ENCODE data around the gene SFTA2. TPM values are rescaled to one million over a fixed set of nuclear protein-coding genes. Genes with fewer than 3 reads are reported as not detected.
"Not testable (repeated sequence)": the region's sequence is repeated elsewhere in the genome, so short reads cannot be mapped to it uniquely, and the experiment has no call there.

The SFTA2 gene
- total RNA-seq, 1 donor from 2014 or later: not detected

DNA sequence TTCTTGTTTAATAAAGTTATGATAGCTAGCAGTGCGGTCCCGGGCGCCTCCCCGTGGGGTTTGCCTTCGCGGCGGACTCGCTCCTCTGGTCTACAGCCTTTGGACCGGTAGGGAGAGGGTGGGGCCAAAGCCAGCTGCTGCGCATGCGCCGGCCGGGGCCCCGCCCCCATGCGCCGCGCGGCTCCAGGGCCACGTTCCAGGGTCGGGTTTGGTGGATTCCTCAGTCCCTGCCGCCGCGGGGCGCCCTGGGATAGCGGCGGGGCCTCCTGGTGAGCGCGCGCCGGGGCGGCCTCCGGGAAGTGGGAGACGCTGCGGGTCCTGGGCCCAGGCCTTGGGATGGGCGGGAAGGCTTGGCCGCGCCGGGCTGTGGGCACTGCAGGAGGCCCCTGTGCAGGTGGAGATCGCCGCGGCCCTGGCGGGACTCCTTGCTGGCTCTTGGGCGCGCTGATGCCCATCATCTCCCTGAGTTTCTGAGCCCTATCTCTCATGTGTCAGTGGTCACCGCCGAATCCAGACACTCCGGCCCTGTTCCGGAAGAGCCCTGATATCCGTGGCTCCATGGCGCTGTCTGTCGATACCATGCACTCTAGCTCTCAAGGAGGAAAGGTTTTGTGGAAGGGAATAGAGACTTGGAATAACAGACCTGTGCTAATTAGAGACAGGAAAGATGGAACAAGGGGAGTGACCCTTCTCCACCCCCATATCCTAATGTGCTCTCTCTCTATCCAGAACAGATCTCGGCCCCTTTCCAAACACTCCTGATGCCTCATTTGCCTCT is 17.7 kb downstream of the SFTA2 start, which contains the start of gene VARS2:
Gene VARS2 (plus strand): TSS at position 163 of the 778 bp plus-strand sequence. CDS start 599 bp downstream, at position 762.
- intact Hi-C loops (cut with micrococcal nuclease): loop anchor here (1.0 to 2.0 kb wide), 3 partner anchors 29 to 245 kb away; partner anchors contain the start of genes DDR1 and TCF19

DNA sequence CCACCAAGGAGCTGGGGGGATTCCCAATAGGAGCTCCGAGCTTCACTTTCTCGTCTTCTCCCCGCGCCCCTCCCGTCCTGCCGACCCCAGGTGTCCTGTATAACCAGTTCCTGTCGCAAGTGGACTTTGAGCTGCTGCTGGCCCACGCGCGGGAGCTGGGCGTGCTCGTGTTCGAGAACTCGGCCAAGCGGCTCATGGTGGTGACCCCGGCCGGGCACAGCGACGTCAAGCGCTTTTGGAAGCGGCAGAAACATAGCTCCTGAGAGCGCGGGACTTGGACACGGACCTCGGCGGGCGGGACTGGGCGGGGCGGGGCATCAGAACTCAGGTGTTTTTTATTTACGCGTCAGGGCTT is 18.3 kb downstream of the SFTA2 start:
- intact Hi-C loops (cut with micrococcal nuclease): loop anchor here (1.0 to 2.0 kb wide), 3 partner anchors 29 to 245 kb away; partner anchors contain the start of genes DDR1 and TCF19

DNA sequence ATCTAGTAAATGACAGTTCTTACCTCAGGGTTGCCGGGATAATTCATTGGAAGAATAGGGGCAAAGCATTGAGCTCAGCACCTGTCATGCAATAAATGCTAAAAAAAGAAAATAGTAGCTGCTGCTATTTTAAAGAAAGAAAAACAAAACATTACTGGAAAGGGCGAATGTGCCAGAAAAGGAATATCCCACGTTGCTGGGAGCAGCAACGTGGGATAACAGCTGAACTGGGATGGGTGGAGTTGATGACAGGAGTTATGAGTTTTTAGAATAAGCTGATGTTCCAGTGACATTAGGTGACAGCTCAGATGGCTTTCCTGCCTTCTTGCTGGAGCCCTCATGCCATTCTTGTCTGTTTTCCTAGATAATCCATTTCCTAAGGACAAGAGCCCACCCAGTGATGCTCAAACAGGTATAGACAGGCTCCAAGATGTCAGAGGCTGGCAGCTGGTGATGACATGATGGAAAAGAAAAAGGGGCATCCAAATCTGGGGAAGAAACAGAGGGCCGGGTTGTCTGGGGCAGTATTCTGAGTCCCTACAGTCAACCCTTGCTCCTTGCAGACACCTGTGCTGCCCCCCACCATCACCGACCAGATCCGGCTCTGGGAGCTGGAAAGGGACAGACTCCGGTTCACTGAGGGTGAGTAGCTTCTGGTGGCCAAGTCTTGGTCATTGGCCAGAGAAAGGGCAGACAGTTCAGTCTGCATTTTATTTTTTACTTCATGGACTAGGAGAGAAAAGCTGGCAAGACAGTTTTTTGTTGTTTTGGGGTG is 19.0 kb downstream of the SFTA2 start:
- intact Hi-C loops (cut with micrococcal nuclease): no loop called here

DNA sequence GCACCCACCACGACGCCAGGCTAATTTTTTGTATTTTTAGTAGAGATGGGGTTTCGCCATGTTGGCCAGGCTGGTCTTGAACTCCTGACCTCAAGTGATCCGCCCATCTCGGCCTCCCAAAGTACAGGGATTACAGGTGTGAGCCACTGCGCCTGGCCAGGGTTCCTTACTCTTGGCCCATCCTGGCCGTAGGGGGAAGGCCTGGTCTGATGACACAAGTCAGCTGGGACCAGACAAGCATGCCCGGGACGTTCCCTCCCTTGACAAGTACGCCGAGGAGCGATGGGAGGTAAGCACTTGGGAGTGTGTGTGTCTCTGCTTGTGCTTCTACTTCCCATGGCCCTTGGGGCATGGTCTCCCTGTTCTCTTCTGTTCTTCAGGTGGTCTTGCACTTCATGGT is 21.5 kb downstream of the SFTA2 start:
- intact Hi-C loops (cut with micrococcal nuclease): not testable (repeated sequence)

DNA sequence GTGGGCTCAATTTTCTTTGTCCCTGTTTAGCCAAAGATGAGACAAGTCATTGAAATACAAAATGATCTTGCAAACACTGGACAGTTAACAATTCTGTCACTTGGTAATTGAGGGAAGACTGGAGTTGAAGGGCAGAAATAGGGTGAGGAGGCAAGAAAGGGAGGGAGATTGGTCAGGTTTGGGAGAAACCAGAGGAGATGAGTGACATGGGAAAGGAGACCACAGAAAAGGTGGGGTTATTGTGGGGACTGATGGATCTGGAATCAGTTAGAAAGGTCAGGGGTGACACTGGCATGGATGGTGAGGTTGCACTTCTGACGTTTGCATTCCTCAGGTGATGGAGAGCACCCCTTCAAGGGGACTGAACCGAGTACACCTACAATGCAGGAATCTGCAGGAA is 23.3 kb downstream of the SFTA2 start:
- intact Hi-C loops (cut with micrococcal nuclease): loop anchor here (1.0 to 10.0 kb wide), 13 partner anchors 164 to 696 kb away; partner anchors contain the start of genes ABCF1, C6orf136, DHX16 and GNL1

DNA sequence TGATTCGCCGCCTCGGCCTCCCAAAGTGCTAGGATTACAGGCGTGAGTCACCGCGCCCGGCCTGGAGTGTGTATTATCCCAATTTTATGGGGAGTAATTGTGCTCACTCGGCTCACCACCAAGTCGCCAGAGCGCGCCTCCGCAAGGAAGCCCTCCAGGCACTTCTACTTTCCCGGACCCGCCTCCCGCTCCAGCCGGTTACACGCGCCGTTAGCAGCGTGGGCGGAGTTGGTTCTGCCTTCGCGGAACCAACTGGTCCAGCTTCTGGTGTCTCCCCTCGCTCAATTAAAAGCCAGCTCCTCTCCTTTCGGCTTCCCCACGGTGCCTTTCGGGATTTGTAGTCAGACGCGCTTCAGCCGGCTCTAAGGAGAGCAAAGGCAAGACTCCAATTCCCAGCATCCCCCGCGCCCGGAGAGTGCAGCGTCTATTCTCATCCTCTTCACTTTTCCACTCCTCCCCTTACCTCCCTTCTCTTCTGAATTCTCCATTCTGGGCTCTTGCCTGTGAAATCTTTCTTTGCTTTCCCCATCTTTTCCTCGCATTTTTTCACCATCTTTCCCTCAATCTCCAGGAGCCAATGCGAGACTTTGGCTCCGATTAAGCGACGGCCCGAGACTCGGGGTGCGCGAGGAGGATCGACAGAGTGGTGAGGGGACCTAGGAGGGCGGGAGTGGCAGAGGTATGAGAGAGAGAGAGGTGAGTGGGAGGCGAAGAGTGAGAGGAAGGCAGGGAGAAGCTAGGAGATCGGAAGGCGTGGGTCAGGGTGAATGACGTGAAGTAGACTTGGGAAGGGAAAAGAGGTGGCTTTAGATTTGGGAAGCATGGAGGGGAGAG is 24.0 kb downstream of the SFTA2 start, which contains the start of gene GTF2H4:
Gene GTF2H4 (plus strand): TSS at position 450 of the 834 bp plus-strand sequence.
- intact Hi-C loops (cut with micrococcal nuclease): loop anchor here (1.0 to 10.0 kb wide), 13 partner anchors 164 to 695 kb away; partner anchors contain the start of genes ABCF1, C6orf136, DHX16 and GNL1

DNA sequence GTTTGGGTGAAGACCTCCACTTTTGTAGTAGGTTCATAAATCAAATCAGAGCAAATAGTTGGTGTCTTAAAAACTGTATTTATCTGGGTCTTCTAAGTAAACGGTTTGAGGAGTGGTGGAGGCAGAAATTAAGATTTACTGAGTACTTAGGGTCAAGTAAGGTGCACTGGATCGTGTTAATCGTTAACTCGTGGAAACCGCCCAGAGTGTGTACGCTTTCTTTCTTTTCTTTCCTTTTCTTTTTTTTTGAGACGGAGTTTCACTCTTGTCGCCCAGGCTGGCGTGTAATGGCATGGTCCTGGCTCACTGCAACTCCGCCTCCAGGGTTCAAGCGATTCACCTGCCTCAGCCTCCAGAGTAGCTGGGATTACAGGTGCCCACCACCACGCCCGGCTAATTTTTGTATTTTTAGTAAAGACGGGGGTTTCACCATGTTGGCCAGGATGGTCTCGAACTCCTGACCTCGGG is 24.6 kb downstream of the SFTA2 start:
- intact Hi-C loops (cut with micrococcal nuclease): loop anchor here (5.0 to 10.0 kb wide), 2 partner anchors 335 to 423 kb away; partner anchors contain the start of genes ABCF1 and HLA-E

DNA sequence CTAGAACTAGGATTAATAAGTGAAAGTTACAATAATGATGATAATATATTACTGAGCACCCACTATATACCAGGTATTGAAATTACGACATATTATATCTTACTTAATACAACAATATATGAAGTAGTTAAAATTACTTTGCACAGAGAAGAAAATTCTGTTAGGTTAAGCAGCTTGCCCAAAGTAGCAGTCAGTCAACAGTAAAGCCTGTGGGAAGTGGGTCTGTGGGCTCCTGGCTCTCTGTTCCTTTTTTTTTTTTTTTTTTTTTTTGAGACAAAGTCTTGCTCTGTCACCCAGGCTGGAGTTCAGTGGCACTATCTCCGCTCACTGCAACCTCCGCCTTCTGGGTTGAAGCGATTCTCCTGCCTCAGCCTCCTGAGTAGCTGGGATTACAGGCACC is 28.7 kb downstream of the SFTA2 start:
- intact Hi-C loops (cut with micrococcal nuclease): loop anchor here (10.0 kb wide), 1 partner anchor 418 kb away; the partner anchor contains the start of gene HLA-E

DNA sequence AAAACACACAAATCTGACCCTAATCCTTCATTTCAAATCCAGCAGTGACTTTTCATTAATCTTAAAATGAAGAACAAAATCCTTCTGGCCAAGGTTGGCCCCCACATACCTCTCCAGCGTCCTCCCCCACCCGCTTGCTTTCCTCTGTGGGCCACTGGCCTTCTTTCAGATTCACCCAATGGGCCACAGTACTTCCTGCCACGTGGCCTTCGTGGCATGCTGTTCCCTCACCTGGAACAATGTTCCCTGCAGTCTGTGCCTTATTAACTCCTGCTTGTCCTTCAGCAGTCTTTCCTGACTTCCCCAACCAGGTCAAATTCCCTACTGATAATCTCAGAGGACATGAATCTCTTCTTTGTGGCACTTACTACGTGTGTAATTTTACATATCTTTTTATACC is 29.3 kb downstream of the SFTA2 start:
- intact Hi-C loops (cut with micrococcal nuclease): loop anchor here (10.0 kb wide), 1 partner anchor 418 kb away; the partner anchor contains the start of gene HLA-E

DNA sequence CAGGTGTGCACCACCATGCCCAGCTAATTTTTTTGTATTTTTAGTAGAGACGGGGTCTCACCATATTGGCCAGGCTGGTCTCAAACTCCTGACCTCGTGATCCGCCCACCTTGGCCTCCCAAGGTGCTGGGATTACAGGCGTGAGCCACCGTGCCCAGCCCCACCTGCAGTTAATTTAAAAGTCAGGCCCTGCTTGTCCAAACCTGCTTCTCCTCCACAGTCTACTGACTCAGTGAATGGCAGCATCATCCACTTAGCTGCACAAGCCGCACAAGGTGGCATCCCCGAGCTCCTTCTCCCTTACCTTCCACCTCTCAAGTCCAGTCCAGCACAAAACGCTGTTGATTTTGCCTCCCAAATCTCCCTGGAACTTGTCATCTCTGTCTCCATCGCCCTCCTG is 29.8 kb downstream of the SFTA2 start:
- intact Hi-C loops (cut with micrococcal nuclease): loop anchor here (10.0 kb wide), 1 partner anchor 417 kb away; the partner anchor contains the start of gene HLA-E

DNA sequence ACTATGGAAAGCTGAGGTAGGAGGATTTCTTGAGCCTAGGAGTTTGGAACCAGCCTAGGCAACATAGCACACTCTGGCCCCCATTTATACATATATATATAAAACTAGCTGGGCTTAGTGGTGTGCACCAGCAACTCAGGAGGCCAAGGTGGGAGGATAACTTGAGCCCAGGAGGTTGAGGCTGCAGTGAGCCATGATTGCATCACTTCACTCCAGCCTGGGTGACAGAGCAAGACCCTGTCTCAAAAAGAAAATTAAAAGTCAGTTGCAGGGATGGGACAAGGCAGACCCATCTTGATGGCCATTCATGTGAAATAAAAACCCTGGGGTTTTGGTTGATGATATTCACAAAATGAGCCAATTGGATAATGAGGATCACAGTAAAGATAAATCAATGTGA is 30.5 kb downstream of the SFTA2 start:
- intact Hi-C loops (cut with micrococcal nuclease): loop anchor here (10.0 kb wide), 1 partner anchor 417 kb away; the partner anchor contains the start of gene HLA-E

DNA sequence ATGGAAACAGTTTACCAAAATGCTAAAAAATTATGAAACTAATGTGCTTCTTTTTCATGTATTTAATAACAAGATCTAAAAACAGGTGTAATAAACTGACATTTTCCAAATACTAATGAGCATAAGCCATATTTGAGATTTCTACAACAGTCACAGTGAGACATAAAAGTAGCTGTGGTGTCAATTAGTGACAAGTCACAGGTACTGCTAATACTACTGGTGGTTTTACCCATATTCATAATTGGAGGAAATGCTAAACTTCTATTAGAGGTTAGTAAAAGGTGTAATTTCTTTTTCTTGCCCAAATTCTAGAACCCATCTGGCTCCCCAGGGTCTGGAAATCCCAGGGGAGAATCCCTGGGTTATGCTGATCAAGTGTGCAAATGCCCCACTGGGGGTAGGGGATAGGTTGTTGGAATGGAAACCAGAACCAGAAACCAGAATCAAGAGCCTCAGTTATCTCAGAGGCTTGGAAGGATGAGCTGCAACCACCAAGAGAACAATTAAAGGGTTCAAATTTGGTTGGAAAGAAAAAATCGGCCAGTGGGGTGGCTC is 31.0 kb downstream of the SFTA2 start:
- intact Hi-C loops (cut with micrococcal nuclease): loop anchor here (10.0 kb wide), 1 partner anchor 416 kb away; the partner anchor contains the start of gene HLA-E

DNA sequence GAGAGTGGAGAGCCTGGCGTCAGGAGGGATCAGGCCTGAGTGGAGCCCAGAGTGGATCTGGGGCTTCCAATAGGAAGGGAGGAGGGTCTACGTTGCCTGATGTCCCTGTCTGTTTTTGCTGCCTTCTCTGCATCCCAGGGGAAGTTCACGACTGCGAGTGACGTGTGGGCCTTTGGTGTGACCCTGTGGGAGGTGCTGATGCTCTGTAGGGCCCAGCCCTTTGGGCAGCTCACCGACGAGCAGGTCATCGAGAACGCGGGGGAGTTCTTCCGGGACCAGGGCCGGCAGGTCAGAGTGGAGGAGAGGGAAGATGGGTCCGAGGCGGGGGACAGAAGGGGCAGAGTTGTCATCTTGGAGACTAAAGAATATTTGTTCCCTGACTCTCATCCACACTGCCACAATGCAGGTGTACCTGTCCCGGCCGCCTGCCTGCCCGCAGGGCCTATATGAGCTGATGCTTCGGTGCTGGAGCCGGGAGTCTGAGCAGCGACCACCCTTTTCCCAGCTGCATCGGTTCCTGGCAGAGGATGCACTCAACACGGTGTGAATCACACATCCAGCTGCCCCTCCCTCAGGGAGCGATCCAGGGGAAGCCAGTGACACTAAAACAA is 33.1 kb downstream of the SFTA2 start:
- intact Hi-C loops (cut with micrococcal nuclease): no loop called here

DNA sequence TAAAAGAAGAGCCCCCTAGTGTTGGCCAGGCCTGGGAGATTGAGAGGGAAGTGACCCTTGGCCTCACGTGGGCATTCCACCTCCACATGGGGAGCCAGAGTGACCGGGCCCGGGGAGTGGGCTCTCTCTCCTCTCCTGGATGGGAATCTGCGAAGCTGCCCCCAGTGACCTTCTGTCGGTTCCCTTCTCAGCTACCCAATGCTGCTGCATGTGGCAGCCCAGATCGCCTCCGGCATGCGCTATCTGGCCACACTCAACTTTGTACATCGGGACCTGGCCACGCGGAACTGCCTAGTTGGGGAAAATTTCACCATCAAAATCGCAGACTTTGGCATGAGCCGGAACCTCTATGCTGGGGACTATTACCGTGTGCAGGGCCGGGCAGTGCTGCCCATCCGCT is 34.1 kb downstream of the SFTA2 start:
- intact Hi-C loops (cut with micrococcal nuclease): no loop called here

DNA sequence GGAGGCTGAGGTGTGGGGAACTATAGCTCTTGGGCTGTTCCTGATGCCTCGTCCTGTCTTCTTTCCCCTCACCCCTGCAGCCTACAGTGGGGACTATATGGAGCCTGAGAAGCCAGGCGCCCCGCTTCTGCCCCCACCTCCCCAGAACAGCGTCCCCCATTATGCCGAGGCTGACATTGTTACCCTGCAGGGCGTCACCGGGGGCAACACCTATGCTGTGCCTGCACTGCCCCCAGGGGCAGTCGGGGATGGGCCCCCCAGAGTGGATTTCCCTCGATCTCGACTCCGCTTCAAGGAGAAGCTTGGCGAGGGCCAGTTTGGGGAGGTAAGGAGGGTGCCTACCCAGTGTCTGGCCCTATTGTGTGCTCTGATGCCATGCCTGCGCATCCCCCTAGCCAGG is 35.4 kb downstream of the SFTA2 start:
- intact Hi-C loops (cut with micrococcal nuclease): no loop called here

DNA sequence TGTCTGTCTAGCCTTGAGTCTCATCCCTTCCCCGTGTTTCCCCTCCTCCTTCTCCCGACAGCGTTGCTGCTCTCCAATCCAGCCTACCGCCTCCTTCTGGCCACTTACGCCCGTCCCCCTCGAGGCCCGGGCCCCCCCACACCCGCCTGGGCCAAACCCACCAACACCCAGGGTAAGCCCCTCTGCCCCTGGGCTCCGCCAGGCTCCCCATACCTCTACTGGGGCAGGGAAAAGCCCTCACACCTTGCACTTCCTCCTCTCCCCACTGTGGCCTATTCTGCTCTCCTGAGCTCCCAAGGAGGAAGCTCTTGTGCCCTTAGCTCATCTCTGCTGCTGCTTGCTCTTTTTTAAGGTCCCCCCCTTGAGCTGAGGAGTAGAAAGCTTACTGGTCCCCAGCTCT is 36.6 kb downstream of the SFTA2 start:
- intact Hi-C loops (cut with micrococcal nuclease): no loop called here

DNA sequence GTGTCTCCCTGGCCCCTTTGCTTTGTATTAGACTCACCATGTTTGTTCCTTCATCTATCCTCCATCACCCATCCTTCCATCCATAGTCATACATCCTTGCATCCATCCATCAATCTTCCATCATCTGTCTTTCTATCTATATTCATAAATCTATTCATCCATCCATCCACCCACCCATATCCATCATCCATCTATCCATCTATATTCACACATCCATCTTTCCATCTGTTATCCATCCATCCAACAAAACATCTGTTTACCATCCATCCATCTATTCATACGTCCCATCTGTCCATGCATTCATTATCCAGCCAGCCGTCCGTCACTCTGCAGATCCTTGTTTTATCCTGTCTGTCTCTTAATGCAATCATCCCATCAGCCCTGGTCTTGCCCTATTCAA is 37.0 kb downstream of the SFTA2 start:
- intact Hi-C loops (cut with micrococcal nuclease): no loop called here

DNA sequence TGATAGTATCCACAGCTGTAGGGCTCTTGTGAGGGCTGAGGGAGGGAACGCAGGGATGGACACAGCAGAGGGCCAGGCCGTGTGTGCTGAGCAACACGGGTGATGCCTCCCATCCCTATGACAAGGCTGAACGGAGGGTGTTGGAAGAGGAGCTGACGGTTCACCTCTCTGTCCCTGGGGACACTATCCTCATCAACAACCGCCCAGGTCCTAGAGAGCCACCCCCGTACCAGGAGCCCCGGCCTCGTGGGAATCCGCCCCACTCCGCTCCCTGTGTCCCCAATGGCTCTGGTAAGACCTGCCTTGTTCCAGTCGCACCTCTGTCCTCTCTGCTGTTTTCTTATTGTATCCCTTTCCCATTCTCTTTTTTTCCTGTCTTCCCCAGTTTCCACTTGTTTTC is 37.6 kb downstream of the SFTA2 start:
- intact Hi-C loops (cut with micrococcal nuclease): no loop called here

DNA sequence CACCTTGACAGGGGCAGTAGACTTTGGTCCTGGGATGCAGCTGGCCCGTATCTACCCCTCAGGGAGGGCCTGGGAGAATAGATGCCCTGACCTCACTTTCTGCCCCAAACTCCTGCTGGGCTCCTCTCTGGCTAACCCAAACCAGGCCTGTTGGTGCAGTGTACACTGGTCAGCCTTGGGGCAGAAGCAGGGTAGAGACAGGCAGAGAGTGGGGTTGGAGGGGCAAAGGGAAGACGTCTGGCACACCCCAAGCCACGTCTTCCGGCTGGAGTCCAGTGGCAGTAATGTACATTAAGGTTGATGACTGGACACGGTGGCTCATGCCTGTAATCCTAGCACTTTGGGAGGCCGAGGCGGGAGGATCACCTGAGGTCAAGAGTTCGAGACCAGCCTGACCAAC is 38.3 kb downstream of the SFTA2 start:
- intact Hi-C loops (cut with micrococcal nuclease): no loop called here
